Natural killer cell (primary cell): Measurements from ENCODE around the gene PCDH9. TPM values are rescaled to one million over a fixed set of nuclear protein-coding genes. Genes with fewer than 3 reads are reported as not detected.

Source experiments
- ATAC-seq, 3 donors: fragments of 150-1000 bp in 2 of 3; fragments of 200-7000 bp in 1 of 3; cut with Tn5 transposase; 1 replicate in 1 of 3; 2 replicates in 2 of 3; pipeline ENCODE4 v1.10.0; 2021; ENCODE audit warnings: mild to moderate bottlenecking in 2 of 3, moderate library complexity in 2 of 3
- DNase-seq, 2 donors: peaks; one replicate each; pipeline versions ENCODE4 v3.0.0 to v3.0.0-alpha.2; 2013 to 2021; ENCODE audit warnings: mixed read lengths in 1 of 2
- H3K27ac ChIP-seq: one replicate; pipeline ENCODE4 v1.5.1; 2013; ENCODE audit warnings: mild to moderate bottlenecking, low read length
- H3K27me3 ChIP-seq: one replicate; pipeline ENCODE4 v1.6.1; 2013; ENCODE audit warnings: low read length; ENCODE audit not compliant: control insufficient read depth, insufficient read depth
- H3K36me3 ChIP-seq: one replicate; pipeline ENCODE4 v1.6.1; 2013; ENCODE audit warnings: low read length; ENCODE audit not compliant: control insufficient read depth, insufficient read depth
- H3K4me1 ChIP-seq: one replicate; pipeline ENCODE4 v1.6.1; 2013; ENCODE audit warnings: low read length; ENCODE audit not compliant: control insufficient read depth, insufficient read depth
- H3K4me3 ChIP-seq: one replicate; pipeline ENCODE4 v1.5.1; 2013; ENCODE audit warnings: low read length
- H3K9me3 ChIP-seq: one replicate; pipeline ENCODE4 v1.6.1; 2013; ENCODE audit warnings: low read length; ENCODE audit not compliant: control insufficient read depth, insufficient read depth
- H3K27ac Mint-ChIP-seq, 2 donors: one replicate each; pipeline ENCODE4 v1.8.0; 2022; ENCODE audit warnings: mild to moderate bottlenecking in 2 of 2, mixed read lengths in 2 of 2, moderate library complexity in 1 of 2
- H3K27me3 Mint-ChIP-seq, 2 donors: one replicate each; pipeline ENCODE4 v1.8.0; 2022; ENCODE audit warnings: low read depth in 2 of 2, mixed read lengths in 2 of 2
- H3K36me3 Mint-ChIP-seq: one replicate; pipeline ENCODE4 v1.8.0; 2022; ENCODE audit warnings: mixed read lengths
- H3K4me1 Mint-ChIP-seq, 2 donors: one replicate each; pipeline ENCODE4 v1.8.0; 2022; ENCODE audit warnings: mixed read lengths in 2 of 2
- H3K4me3 Mint-ChIP-seq: one replicate; pipeline ENCODE4 v1.8.0; 2022; ENCODE audit warnings: mild to moderate bottlenecking, moderate library complexity, mixed read lengths
- H3K9me3 Mint-ChIP-seq, 2 donors: one replicate each; pipeline ENCODE4 v1.8.0; 2022; ENCODE audit warnings: mixed read lengths in 2 of 2
- whole genome bisulfite sequencing: methylation state at CpG from one replicate; pipeline ENCODE4 v1.1.7; 2013; ENCODE audit warnings: missing lambda C conversion rate; ENCODE audit not compliant: insufficient coverage; 5-methylcytosine and 5-hydroxymethylcytosine counted together
- intact Hi-C: fragments of 100-400 bp; cut with micrococcal nuclease; formaldehyde crosslinking; loops from one replicate; pipeline ENCODE4 v1.14.2; 2022
- total RNA-seq, 4 donors: library from RNA; stranded (reverse); fragments of 120-200 nt in 1 of 4; gene quantifications; one replicate each; pipeline versions ENCODE4 v1.2.3 to v1.2.4, GENCODE V29; 2013 to 2022
- TF ChIP-seq, protein P1 (sequence below): fragments of 200-600 bp; IDR thresholded peaks from one replicate; pipeline ENCODE4 v1.8.0; 2022; ENCODE audit warnings: antibody characterized with exemption

PCDH9 gene
- total RNA-seq, 3 donors from 2014 or later (not counting 1 experiment from before 2014, with no cell fraction given), result 0.43 to 1.5 (median 0.68) TPM

DNA sequence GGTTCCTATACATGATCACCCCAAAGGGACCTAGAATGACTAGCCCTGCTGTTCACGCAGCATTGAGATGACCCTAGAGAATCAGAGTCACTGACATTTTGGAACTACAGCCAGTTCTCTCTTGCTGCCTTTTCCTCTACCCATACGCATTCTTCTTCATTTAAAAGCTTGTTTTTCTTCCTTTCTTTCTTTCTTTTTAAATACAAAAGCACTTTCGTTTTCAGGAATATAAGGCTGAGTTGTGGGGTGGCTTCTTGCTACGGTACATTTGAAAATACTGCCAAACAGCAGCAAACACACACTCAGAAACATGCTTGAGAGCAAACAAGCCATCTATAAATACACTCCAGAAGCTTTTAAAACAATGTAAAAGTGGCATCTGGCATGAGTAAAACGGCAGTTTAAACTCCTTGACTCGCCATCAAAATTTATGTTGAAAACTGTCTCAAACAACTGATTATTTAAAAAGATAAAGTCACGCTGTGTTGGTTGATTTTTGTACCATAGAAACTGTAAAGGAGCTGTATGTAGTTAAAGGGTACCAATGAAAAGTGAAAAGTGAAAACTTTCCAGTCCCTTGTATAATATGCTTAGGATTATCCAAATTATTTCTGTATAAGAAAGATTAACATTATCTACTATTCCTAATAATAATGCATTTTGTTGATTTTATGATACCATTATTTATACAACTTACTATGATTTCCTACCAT, 95.6 kb downstream of the PCDH9 start:
- 9% methylated on average over 5 of the region's 7 CpGs for whole genome bisulfite sequencing
- DNase-seq, result no peak
- peak overlapping the region in 1 of 2 donors; percentile 29 for H3K27ac Mint-ChIP-seq

DNA sequence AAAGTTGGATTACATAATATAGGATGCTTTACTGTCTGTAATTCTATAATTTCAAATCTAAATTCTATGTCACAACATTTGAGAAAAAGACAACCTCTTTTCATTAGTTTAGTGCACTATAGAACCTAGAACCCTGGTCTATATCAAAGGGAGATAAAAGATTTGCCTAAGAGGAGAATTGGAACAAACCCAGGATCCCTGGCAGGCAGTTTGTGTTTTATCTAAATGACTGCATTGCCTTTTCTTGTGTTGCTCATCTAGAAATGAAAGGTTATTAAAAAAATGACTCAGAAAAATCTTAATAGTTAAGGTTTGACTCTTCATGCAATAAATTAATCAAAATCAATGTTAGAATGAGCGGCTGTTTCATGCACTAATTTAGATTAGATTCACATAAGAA, 96.7 kb downstream of the PCDH9 start:
- H3K4me3 Mint-ChIP-seq, result no peak overlapping the region
- no peak overlapping the region for H3K4me3 ChIP-seq
- DNase-seq (no peak), ATAC-seq (no peak)
- H3K27me3 Mint-ChIP-seq, result no peaks in the 10 kb centered on the region
- H3K9me3 Mint-ChIP-seq, result peaks cover 0 to 2% of the 10 kb centered on the region in 2 donors
- no peak overlapping the region for H3K27ac ChIP-seq
- H3K9me3 ChIP-seq, result no peaks in the 10 kb centered on the region
- intact Hi-C loops, result no loop called here
- 88% methylated on average over 1 of the region's 1 CpG for WGBS
- H3K36me3 Mint-ChIP-seq, result no peaks in the 10 kb centered on the region
- H3K27ac Mint-ChIP-seq, result no peak overlapping the region
- H3K27me3 ChIP-seq, result no peaks in the 10 kb centered on the region
- H3K36me3 ChIP-seq, result no peaks in the 10 kb centered on the region
- H3K4me1 Mint-ChIP-seq, result peaks cover 5 to 6% of the 10 kb centered on the region in 2 donors
- no peaks in the 10 kb centered on the region for H3K4me1 ChIP-seq
- TF ChIP-seq, protein P1, sequence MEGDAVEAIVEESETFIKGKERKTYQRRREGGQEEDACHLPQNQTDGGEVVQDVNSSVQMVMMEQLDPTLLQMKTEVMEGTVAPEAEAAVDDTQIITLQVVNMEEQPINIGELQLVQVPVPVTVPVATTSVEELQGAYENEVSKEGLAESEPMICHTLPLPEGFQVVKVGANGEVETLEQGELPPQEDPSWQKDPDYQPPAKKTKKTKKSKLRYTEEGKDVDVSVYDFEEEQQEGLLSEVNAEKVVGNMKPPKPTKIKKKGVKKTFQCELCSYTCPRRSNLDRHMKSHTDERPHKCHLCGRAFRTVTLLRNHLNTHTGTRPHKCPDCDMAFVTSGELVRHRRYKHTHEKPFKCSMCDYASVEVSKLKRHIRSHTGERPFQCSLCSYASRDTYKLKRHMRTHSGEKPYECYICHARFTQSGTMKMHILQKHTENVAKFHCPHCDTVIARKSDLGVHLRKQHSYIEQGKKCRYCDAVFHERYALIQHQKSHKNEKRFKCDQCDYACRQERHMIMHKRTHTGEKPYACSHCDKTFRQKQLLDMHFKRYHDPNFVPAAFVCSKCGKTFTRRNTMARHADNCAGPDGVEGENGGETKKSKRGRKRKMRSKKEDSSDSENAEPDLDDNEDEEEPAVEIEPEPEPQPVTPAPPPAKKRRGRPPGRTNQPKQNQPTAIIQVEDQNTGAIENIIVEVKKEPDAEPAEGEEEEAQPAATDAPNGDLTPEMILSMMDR, result no peak

More for the DNA sequence above, 95.6 kb downstream of the PCDH9 start:
- Mint-ChIP-seq H3K36me3 (no peaks in the 10 kb centered on the region), H3K27me3 (no peaks in the 10 kb centered on the region), H3K4me3 (peak overlapping the region; percentile 35), H3K9me3 (peaks cover 0 to 2% of the 10 kb centered on the region in 2 donors), H3K4me1 (peaks cover 5 to 6% of the 10 kb centered on the region in 2 donors)
- TF ChIP-seq, protein P1, result no peak
- intact Hi-C loops, result no loop called here
- H3K4me1 ChIP-seq, result no peaks in the 10 kb centered on the region
- no peak overlapping the region for H3K27ac ChIP-seq
- H3K4me3 ChIP-seq, result no peak overlapping the region
- ATAC-seq, result no peak
- H3K9me3 ChIP-seq, result no peaks in the 10 kb centered on the region
- H3K36me3 ChIP-seq, result no peaks in the 10 kb centered on the region
- no peaks in the 10 kb centered on the region for H3K27me3 ChIP-seq

DNA sequence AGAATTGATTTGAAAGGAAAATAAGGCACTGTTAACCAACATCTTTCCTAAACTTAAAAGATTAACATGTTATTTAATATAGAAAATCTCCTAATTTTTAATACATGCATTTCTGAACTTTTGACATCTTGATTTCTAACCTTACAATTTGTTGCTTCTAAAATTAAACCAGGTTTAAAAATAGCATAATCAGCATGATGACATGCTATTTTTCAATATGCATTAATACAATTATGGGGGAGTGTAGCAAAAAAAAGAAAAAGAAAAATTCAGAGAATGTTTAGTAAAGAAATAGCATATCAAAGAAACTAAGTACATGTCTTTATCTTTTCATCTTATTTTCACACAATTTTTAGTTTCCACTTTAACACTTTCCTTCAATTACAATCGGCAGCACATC, 98.7 kb downstream of the PCDH9 start:
- H3K27me3 ChIP-seq, result no peaks in the 10 kb centered on the region
- intact Hi-C loops, result no loop called here

More for the DNA sequence above, 98.7 kb downstream of the PCDH9 start:
- TF ChIP-seq, protein P1, result no peak
- H3K27ac ChIP-seq, result no peak overlapping the region
- no peaks in the 10 kb centered on the region for H3K9me3 ChIP-seq
- H3K9me3 Mint-ChIP-seq, result peaks cover 0 to 2% of the 10 kb centered on the region in 2 donors
- no peak overlapping the region for H3K4me3 ChIP-seq
- 60% methylated on average over 1 of the region's 1 CpG for WGBS
- no peak overlapping the region for H3K27ac Mint-ChIP-seq
- no peak overlapping the region for H3K4me3 Mint-ChIP-seq
- H3K4me1 ChIP-seq, result no peaks in the 10 kb centered on the region
- H3K27me3 Mint-ChIP-seq, result no peaks in the 10 kb centered on the region
- no peaks in the 10 kb centered on the region for H3K36me3 ChIP-seq
- H3K36me3 Mint-ChIP-seq, result no peaks in the 10 kb centered on the region
- no peak for ATAC-seq
- no peak for DNase-seq
- H3K4me1 Mint-ChIP-seq, result peaks cover 5 to 6% of the 10 kb centered on the region in 2 donors
